ENCODE data around the gene SLC4A8. TPM values are rescaled to one million over a fixed set of nuclear protein-coding genes. Genes with fewer than 3 reads are reported as not detected.

The SLC4A8 gene
- total RNA-seq, 1 experiment from 2014 or later = 1.4 TPM

DNA sequence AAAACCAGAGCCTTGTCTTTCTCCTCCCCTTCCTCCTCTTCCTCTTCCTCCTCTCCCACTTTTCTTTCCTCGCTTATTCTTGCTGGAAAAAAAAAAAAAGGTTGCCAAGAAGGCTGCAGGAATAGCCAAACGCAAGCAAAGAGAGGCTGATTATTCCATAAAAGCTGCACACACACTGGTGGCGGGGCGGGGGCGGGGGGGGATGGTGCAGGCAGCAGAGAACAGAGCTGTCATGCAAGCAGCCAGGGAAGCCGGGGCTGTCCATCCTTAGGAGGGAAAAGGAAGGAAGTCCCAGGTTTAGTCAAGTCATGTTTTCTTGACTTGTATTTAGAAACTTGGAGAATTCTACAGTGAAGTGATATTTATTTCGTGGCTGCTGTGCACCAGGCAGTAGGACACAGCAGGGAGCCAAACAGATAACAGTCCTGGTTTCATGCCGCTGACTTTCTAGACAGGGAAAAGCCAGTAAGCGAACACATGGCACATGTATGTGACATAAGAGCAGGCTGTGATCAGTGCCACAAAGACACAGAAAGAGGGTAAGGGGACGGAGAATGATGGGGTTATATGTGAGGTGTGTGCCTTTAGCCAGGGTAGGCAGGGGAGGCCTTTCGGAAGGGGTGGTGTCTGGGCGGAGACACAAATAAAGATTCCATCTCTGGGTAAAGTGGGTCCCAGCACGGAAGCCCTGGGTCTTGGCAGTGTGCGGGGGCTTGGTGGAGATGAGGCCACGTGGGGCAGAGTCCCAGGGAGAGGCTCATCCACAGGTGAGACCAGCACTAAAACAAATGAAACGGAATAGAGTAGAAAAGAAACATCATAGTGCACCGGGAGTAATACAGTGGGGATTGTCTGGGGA lies 109.8 kb downstream of the SLC4A8 start:
- CTCF ChIA-PET = interaction anchor here (0.7 to 3.1 kb wide), 6 partner anchors 14 to 459 kb away, joined by 3 to 30 read pairs (median 6); no protein-coding TSS in a partner anchor
- intact Hi-C loops (cut with micrococcal nuclease) = loop anchor here (5.0 to 10.0 kb wide), 2 partner anchors 140 to 343 kb away; no protein-coding TSS in a partner anchor
- TF ChIP-seq EZH2phosphoT487 (IDR thresholded peaks at IDR 0.05; ENCODE audit: borderline replicate concordance) (no peak), FOSL1 (IDR thresholded peaks at IDR 0.05; ENCODE audit: low read depth) (no peak), SIN3A (IDR thresholded peaks at IDR 0.05; ENCODE audit: low read depth) (no peak), POLR2A (IDR thresholded peaks at IDR 0.05; ENCODE audit: borderline replicate concordance, extremely low read depth, insufficient read depth, insufficient read length) (no peak), EGR1 (IDR thresholded peaks at IDR 0.05; ENCODE audit: low read depth) (no peak), POLR2AphosphoS5 (IDR thresholded peaks at IDR 0.05; ENCODE audit: low read depth, low read length) (no peak), YY1 (IDR thresholded peaks at IDR 0.05; ENCODE audit: extremely low read depth, insufficient replicate concordance, low read depth, low read length) (no peak), SP1 (IDR thresholded peaks at IDR 0.05; ENCODE audit: low read depth) (no peak), SRF (IDR thresholded peaks at IDR 0.05; ENCODE audit: low read depth) (no peak), RAD21 (IDR thresholded peaks at IDR 0.05; ENCODE audit: low read depth) (no peak), CEBPB (IDR thresholded peaks at IDR 0.05; ENCODE audit: low read depth) (no peak), EZH2 (IDR thresholded peaks at IDR 0.05) (no peak), ZNF274 (IDR thresholded peaks at IDR 0.05; ENCODE audit: low read depth, low read length) (no peak), ZFX (IDR thresholded peaks at IDR 0.05) (no peak)
- TF ChIP-seq, protein P1, sequence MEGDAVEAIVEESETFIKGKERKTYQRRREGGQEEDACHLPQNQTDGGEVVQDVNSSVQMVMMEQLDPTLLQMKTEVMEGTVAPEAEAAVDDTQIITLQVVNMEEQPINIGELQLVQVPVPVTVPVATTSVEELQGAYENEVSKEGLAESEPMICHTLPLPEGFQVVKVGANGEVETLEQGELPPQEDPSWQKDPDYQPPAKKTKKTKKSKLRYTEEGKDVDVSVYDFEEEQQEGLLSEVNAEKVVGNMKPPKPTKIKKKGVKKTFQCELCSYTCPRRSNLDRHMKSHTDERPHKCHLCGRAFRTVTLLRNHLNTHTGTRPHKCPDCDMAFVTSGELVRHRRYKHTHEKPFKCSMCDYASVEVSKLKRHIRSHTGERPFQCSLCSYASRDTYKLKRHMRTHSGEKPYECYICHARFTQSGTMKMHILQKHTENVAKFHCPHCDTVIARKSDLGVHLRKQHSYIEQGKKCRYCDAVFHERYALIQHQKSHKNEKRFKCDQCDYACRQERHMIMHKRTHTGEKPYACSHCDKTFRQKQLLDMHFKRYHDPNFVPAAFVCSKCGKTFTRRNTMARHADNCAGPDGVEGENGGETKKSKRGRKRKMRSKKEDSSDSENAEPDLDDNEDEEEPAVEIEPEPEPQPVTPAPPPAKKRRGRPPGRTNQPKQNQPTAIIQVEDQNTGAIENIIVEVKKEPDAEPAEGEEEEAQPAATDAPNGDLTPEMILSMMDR (IDR thresholded peaks at IDR 0.05 in 2 of 3, conservative IDR thresholded peaks at IDR 0.05 in 1 of 3; ENCODE audit: borderline replicate concordance in 1 of 3, insufficient read depth in 1 of 3, low read depth in 2 of 3, low read length in 2 of 3) = no peak
- TF ChIP-seq, protein P2, sequence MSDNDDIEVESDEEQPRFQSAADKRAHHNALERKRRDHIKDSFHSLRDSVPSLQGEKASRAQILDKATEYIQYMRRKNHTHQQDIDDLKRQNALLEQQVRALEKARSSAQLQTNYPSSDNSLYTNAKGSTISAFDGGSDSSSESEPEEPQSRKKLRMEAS (IDR thresholded peaks at IDR 0.05) = no peak
- TF ChIP-seq, protein P3, sequence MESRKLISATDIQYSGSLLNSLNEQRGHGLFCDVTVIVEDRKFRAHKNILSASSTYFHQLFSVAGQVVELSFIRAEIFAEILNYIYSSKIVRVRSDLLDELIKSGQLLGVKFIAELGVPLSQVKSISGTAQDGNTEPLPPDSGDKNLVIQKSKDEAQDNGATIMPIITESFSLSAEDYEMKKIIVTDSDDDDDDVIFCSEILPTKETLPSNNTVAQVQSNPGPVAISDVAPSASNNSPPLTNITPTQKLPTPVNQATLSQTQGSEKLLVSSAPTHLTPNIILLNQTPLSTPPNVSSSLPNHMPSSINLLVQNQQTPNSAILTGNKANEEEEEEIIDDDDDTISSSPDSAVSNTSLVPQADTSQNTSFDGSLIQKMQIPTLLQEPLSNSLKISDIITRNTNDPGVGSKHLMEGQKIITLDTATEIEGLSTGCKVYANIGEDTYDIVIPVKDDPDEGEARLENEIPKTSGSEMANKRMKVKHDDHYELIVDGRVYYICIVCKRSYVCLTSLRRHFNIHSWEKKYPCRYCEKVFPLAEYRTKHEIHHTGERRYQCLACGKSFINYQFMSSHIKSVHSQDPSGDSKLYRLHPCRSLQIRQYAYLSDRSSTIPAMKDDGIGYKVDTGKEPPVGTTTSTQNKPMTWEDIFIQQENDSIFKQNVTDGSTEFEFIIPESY (IDR thresholded peaks at IDR 0.05; ENCODE audit: extremely low read depth, insufficient replicate concordance, low read length) = no peak
- TF ChIP-seq, protein P4, sequence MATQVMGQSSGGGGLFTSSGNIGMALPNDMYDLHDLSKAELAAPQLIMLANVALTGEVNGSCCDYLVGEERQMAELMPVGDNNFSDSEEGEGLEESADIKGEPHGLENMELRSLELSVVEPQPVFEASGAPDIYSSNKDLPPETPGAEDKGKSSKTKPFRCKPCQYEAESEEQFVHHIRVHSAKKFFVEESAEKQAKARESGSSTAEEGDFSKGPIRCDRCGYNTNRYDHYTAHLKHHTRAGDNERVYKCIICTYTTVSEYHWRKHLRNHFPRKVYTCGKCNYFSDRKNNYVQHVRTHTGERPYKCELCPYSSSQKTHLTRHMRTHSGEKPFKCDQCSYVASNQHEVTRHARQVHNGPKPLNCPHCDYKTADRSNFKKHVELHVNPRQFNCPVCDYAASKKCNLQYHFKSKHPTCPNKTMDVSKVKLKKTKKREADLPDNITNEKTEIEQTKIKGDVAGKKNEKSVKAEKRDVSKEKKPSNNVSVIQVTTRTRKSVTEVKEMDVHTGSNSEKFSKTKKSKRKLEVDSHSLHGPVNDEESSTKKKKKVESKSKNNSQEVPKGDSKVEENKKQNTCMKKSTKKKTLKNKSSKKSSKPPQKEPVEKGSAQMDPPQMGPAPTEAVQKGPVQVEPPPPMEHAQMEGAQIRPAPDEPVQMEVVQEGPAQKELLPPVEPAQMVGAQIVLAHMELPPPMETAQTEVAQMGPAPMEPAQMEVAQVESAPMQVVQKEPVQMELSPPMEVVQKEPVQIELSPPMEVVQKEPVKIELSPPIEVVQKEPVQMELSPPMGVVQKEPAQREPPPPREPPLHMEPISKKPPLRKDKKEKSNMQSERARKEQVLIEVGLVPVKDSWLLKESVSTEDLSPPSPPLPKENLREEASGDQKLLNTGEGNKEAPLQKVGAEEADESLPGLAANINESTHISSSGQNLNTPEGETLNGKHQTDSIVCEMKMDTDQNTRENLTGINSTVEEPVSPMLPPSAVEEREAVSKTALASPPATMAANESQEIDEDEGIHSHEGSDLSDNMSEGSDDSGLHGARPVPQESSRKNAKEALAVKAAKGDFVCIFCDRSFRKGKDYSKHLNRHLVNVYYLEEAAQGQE (IDR thresholded peaks at IDR 0.05; ENCODE audit: low read depth) = no peak
- Histone ChIP-seq H3K9ac (ENCODE audit: low read length) (no peak overlapping the region), H3K27ac (ENCODE audit: low read depth, low read length) (no peak overlapping the region), H3K27me3 (ENCODE audit: insufficient read depth, low read length) (peaks cover 5% of the 10 kb centered on the region; the same call in 1 of the 2 replicates), H2AFZ (ENCODE audit: low read depth, low read length, poor library complexity, severe bottlenecking) (no peak overlapping the region), H3K4me2 (ENCODE audit: low read length) (no peak overlapping the region), H4K20me1 (ENCODE audit: insufficient read depth) (no peaks in the 10 kb centered on the region), H3K9me2 (ENCODE audit: insufficient read depth) (no peaks in the 10 kb centered on the region), H3K79me2 (ENCODE audit: insufficient read depth, low read length) (no peaks in the 10 kb centered on the region), H3K9me3 (ENCODE audit: control insufficient read depth in 1 of 2, insufficient read depth in 1 of 2, low read depth in 1 of 2, low read length in 2 of 2) (no peaks in the 10 kb centered on the region), H3K4me3 (replicated peaks in 1 of 2; ENCODE audit: low read depth in 1 of 2, low read length in 2 of 2) (no peak overlapping the region), H3K36me3 (ENCODE audit: control insufficient read depth in 1 of 2, insufficient read depth in 2 of 2, low read length in 2 of 2) (no peaks in the 10 kb centered on the region), H3K4me1 (ENCODE audit: control insufficient read depth in 1 of 2, insufficient read depth in 2 of 2, low read length in 2 of 2) (peaks cover 0 to 12% of the 10 kb centered on the region in 2 experiments; a peak in 2 of 4 replicates)
- ATAC-seq (no peak), DNase-seq (ENCODE audit: low read depth, low spot score) (no peak)
- BruUV-seq (replicated peaks) = no TSS peak
- POLR2A ChIA-PET = interaction anchor here (0.7 kb wide), 1 partner anchor 154 kb away, joined by 5 read pairs; no protein-coding TSS in a partner anchor
- RAD21 ChIA-PET (ENCODE audit: low non-redundant PET in 1 of 2, low total read pairs in 2 of 2, uncharacterized antibody in 2 of 2, unreplicated experiment in 2 of 2) = no interaction called here

Data from HCT116 (cell line).